Panc1 (cell line): Measurements from ENCODE around the gene RBM19. TPM values are rescaled to one million over a fixed set of nuclear protein-coding genes. Genes with fewer than 3 reads are reported as not detected.

Experiments
- ATAC-seq: fragments of 200-7000 bp; cut with Tn5 transposase; 2 replicates; pipeline ENCODE4 v1.9.1; 2020; ENCODE audit warnings: mild to moderate bottlenecking, moderate library complexity
- BruUV-seq: library from RNA; stranded (reverse); fragments of 400-500 nt; replicated peaks from 2 replicates; lab custom pipeline; 2021; lab: Mats Ljungman, UMichigan
- CTCF ChIA-PET: fragments of 300-600 bp; sonication (Branson Sonifier 250); formaldehyde crosslinking; loops from one replicate; lab custom pipeline; 2022; ENCODE audit warnings: antibody characterized with exemption; lab: Charles Lee
- POLR2A ChIA-PET: fragments of 300-600 bp; sonication (Branson Sonifier 250); formaldehyde crosslinking; loops from one replicate; lab custom pipeline; 2022; ENCODE audit warnings: antibody characterized with exemption; lab: Charles Lee
- DNase-seq: peaks from one replicate; pipeline ENCODE4 v3.0.0-alpha.2; 2010; ENCODE audit warnings: low read depth, low spot score
- H3K27ac ChIP-seq: 2 replicates; pipeline ENCODE4 v1.5.1; 2011; ENCODE audit warnings: mild to moderate bottlenecking, low read length, inconsistent platforms
- H3K27me3 ChIP-seq: fragments of 200-500 bp; sonication (Bioruptor generic); 2 replicates; pipeline ENCODE4 v1.6.0; 2014; ENCODE audit warnings: low read length, inconsistent platforms; ENCODE audit not compliant: control insufficient read depth, insufficient read depth
- H3K36me3 ChIP-seq: fragments of 200-500 bp; sonication (Bioruptor generic); 2 replicates; pipeline ENCODE4 v1.5.1; 2014; ENCODE audit warnings: inconsistent platforms, mild to moderate bottlenecking, low read length, moderate library complexity; ENCODE audit not compliant: control insufficient read depth, insufficient read depth
- H3K4me1 ChIP-seq: 2 replicates; pipeline ENCODE4 v1.5.1; 2011; ENCODE audit warnings: inconsistent platforms, mild to moderate bottlenecking, low read length, moderate library complexity; ENCODE audit not compliant: control insufficient read depth, insufficient read depth
- H3K4me3 ChIP-seq, 2 experiments: 2 replicates each; pipeline ENCODE4 v1.5.1; 2011 to 2012; ENCODE audit warnings: low read depth in 2 of 2, low read length in 2 of 2, mild to moderate bottlenecking in 2 of 2, inconsistent platforms in 1 of 2, moderate library complexity in 1 of 2
- H3K9me3 ChIP-seq: fragments of 200-500 bp; sonication (Bioruptor generic); 2 replicates; pipeline ENCODE4 v1.5.1; 2014; ENCODE audit warnings: low read depth, mild to moderate bottlenecking, inconsistent platforms, low read length, moderate library complexity; ENCODE audit not compliant: control insufficient read depth, insufficient read depth
- POLR2AphosphoS5 ChIP-seq: IDR thresholded peaks from 2 replicates; pipeline ENCODE4 v1.6.1; 2012; ENCODE audit warnings: mild to moderate bottlenecking, low read depth, low read length, moderate library complexity
- REST ChIP-seq, 2 experiments: IDR thresholded peaks; 2 replicates each; pipeline ENCODE4 v1.6.1; 2011 to 2012; ENCODE audit warnings: low read depth in 2 of 2, control low read depth in 1 of 2, low read length in 1 of 2, mild to moderate bottlenecking in 1 of 2, moderate library complexity in 1 of 2; ENCODE audit not compliant: insufficient read depth in 1 of 2
- SIN3A ChIP-seq: IDR thresholded peaks from 2 replicates; pipeline ENCODE4 v1.6.1; 2012; ENCODE audit warnings: low read depth, mild to moderate bottlenecking, low read length, moderate library complexity, borderline replicate concordance; ENCODE audit not compliant: insufficient read depth
- TCF7L2 ChIP-seq: IDR thresholded peaks from 2 replicates; pipeline ENCODE4 v1.6.1; 2011; ENCODE audit warnings: mild to moderate bottlenecking, low read depth, low read length, inconsistent platforms
- in situ Hi-C: cut with HindIII; loops from 2 replicates; pipeline ENCODE4 v1.10.0; 2016; ENCODE audit warnings: low sequenced_read_pairs, low pct_unique_long_range_greater_than_20kb
- intact Hi-C: fragments of 100-400 bp; cut with micrococcal nuclease; formaldehyde crosslinking; loops from one replicate; pipeline ENCODE4 v1.10.0; 2022; ENCODE audit not compliant: unreplicated experiment
- total RNA-seq: library from RNA; stranded (reverse); gene quantifications from one replicate; pipeline ENCODE4 v1.2.1, GENCODE V29; 2021; ENCODE audit not compliant: unreplicated experiment
- TF ChIP-seq, protein P1 (sequence below): fragments of 450-650 bp; IDR thresholded peaks from 2 replicates; pipeline ENCODE4 v1.5.1; 2017; ENCODE audit warnings: mild to moderate bottlenecking

The RBM19 gene
- total RNA-seq, 1 experiment from 2014 or later, result 44.8 TPM

DNA sequence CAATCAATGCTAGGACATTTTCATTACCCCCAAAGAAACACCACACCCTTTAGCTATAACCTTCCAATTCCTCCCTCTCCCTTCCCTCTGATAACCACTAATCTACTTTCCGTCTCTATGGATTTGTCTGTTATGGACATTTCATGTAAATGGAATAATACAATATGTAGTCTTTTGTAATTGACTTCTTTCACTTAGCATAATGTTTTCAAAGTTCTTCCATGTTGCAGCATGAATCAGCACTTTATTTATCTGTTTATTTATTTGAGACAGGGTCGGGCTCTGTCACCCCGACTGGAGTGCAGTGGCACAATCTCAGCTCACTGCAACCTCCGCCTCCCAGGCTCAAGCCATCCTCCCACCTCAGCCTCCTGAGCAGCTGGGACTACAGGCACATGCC, 1.2 kb upstream of the RBM19 start:
- in situ Hi-C loops, result no loop called here
- ATAC-seq (no peak), DNase-seq (no peak)
- H3K4me1 ChIP-seq, result peaks cover 12% of the 10 kb centered on the region
- H3K36me3 ChIP-seq, result peaks cover 2% of the 10 kb centered on the region; the same call in 1 of the 2 replicates
- no peak overlapping the region for H3K4me3 ChIP-seq
- no TSS peak for BruUV-seq
- H3K27ac ChIP-seq, result no peak overlapping the region
- ChIA-PET POLR2A (no interaction called here), CTCF (interaction anchor here (0.6 kb wide), 1 partner anchor 831 kb away, joined by 3 read pairs; no protein-coding TSS in a partner anchor)
- intact Hi-C loops, result no loop called here
- H3K9me3 ChIP-seq, result no peaks in the 10 kb centered on the region
- peaks cover 7% of the 10 kb centered on the region for H3K27me3 ChIP-seq
- TF ChIP-seq, protein P1, sequence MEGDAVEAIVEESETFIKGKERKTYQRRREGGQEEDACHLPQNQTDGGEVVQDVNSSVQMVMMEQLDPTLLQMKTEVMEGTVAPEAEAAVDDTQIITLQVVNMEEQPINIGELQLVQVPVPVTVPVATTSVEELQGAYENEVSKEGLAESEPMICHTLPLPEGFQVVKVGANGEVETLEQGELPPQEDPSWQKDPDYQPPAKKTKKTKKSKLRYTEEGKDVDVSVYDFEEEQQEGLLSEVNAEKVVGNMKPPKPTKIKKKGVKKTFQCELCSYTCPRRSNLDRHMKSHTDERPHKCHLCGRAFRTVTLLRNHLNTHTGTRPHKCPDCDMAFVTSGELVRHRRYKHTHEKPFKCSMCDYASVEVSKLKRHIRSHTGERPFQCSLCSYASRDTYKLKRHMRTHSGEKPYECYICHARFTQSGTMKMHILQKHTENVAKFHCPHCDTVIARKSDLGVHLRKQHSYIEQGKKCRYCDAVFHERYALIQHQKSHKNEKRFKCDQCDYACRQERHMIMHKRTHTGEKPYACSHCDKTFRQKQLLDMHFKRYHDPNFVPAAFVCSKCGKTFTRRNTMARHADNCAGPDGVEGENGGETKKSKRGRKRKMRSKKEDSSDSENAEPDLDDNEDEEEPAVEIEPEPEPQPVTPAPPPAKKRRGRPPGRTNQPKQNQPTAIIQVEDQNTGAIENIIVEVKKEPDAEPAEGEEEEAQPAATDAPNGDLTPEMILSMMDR, result no peak
- TF ChIP-seq REST (IDR thresholded peaks at IDR 0.05; ENCODE audit: insufficient read depth in 1 of 2, low read depth in 2 of 2, low read length in 1 of 2) (no peak), TCF7L2 (no peak), POLR2AphosphoS5 (no peak), SIN3A (no peak)

- in situ Hi-C loops, result no loop called here
- peaks cover 6% of the 10 kb centered on the region for H3K36me3 ChIP-seq
- no peak for TF ChIP-seq REST (IDR thresholded peaks at IDR 0.05; ENCODE audit: insufficient read depth in 1 of 2, low read depth in 2 of 2, low read length in 1 of 2)
- no peak for TF ChIP-seq POLR2AphosphoS5
- no peak for TF ChIP-seq TCF7L2
- TF ChIP-seq SIN3A, result no peak
- TF ChIP-seq, protein P1, result no peak
- H3K27ac ChIP-seq, result no peak overlapping the region
- POLR2A ChIA-PET, result no interaction called here
- no peak for DNase-seq
- H3K4me1 ChIP-seq, result peaks cover 12% of the 10 kb centered on the region
- no peak overlapping the region for H3K4me3 ChIP-seq
- H3K9me3 ChIP-seq, result no peaks in the 10 kb centered on the region
- no TSS peak for BruUV-seq
- intact Hi-C loops, result no loop called here
- no peaks in the 10 kb centered on the region for H3K27me3 ChIP-seq
- CTCF ChIA-PET, result no interaction called here
- no peak for ATAC-seq
These were observed 3.4 kb downstream of the RBM19 start for GRCh38 chr12:113962733-113963132.
